HepG2 (cell line): ENCODE measurements around the gene IGLL1. TPM values are rescaled to one million over a fixed set of nuclear protein-coding genes. Genes with fewer than 3 reads are reported as not detected.

ENCODE experiments used
- ATAC-seq: fragments of 200-7000 bp; cut with Tn5 transposase; 3 replicates; pipeline ENCODE4 v1.9.1; 2020; ENCODE audit warnings: mild to moderate bottlenecking, moderate library complexity
- BruUV-seq: library from RNA; stranded (reverse); fragments of 400-500 nt; replicated peaks from 2 replicates; lab custom pipeline; 2021; lab: Mats Ljungman, UMichigan
- CTCF ChIA-PET: fragments of 300-600 bp; formaldehyde crosslinking; extraction: SDS; loops from one replicate; lab custom pipeline; 2021; ENCODE audit warnings: low total read pairs, inconsistent platforms, low intra/inter-chr PET ratio; lab: Yijun Ruan, JAX
- POLR2A ChIA-PET: fragments of 350-600 bp; sonication (Branson Sonifier 250); formaldehyde crosslinking; loops from one replicate; lab custom pipeline; 2020; ENCODE audit warnings: antibody characterized with exemption, inconsistent platforms; lab: Yijun Ruan, JAX
- DNase-seq: peaks from one replicate; pipeline ENCODE4 v3.0.0-alpha.2; 2015; ENCODE audit warnings: low spot score
- FAIRE-seq: peaks from 3 replicates; lab custom pipeline; 2011; peaks lifted over from hg19 to GRCh38; lab: Jason Lieb, UNC
- H2AFZ ChIP-seq: one replicate; pipeline ENCODE4 v1.6.1; 2011; ENCODE audit warnings: low read length, inconsistent platforms
- H3K27ac ChIP-seq: fragments of 300-600 bp; 3 replicates; pipeline ENCODE4 v1.8.0; 2011; ENCODE audit warnings: mixed run types, mild to moderate bottlenecking, mixed read lengths, low read length, inconsistent platforms; ENCODE audit not compliant: insufficient read depth; ENCODE audit errors: extremely low read length
- H3K27me3 ChIP-seq, 2 experiments: fragments of 200-600 bp in 1 of 2; 2 replicates in 1 of 2; 3 replicates in 1 of 2; pipeline versions ENCODE4 v1.6.0 to v1.8.0; 2011; ENCODE audit warnings: low read length in 2 of 2, mild to moderate bottlenecking in 2 of 2, moderate library complexity in 2 of 2, inconsistent platforms in 1 of 2; ENCODE audit not compliant: insufficient read depth in 2 of 2, control insufficient read depth in 1 of 2
- H3K36me3 ChIP-seq, 2 experiments: fragments of 200-600 bp in 1 of 2; replicated peaks in 1 of 2; 2 replicates in 1 of 2; 3 replicates in 1 of 2; pipeline versions ENCODE4 v1.5.1 to v1.8.0; 2011; ENCODE audit warnings: low read length in 2 of 2, inconsistent platforms in 1 of 2; ENCODE audit not compliant: insufficient read depth in 2 of 2, control insufficient read depth in 1 of 2
- H3K4me1 ChIP-seq: 2 replicates; pipeline ENCODE4 v1.5.1; 2012; ENCODE audit warnings: low read length, inconsistent platforms; ENCODE audit not compliant: insufficient read depth
- H3K4me2 ChIP-seq: 2 replicates; pipeline ENCODE4 v1.6.0; 2011; ENCODE audit warnings: low read depth, low read length, inconsistent platforms
- H3K4me3 ChIP-seq, 3 experiments: fragments of 200-600 bp in 1 of 3; sonication (generic), shearing (Covaris generic) in 1 of 3; replicated peaks in 1 of 3; 2 replicates each; pipeline ENCODE4 v1.5.1; 2011 to 2016; ENCODE audit warnings: low read length in 3 of 3, inconsistent platforms in 2 of 3, low read depth in 2 of 3, mild to moderate bottlenecking in 2 of 3, control low read depth in 1 of 3, mixed read lengths in 1 of 3; ENCODE audit not compliant: insufficient read depth in 1 of 3
- H3K79me2 ChIP-seq: one replicate; pipeline ENCODE4 v1.6.1; 2011; ENCODE audit warnings: low read length, inconsistent platforms; ENCODE audit not compliant: insufficient read depth
- H3K9ac ChIP-seq: 2 replicates; pipeline ENCODE4 v1.6.0; 2011; ENCODE audit warnings: mild to moderate bottlenecking, low read depth, low read length, inconsistent platforms; ENCODE audit not compliant: insufficient read depth
- H3K9me3 ChIP-seq: 2 replicates; pipeline ENCODE4 v1.5.1; 2012; ENCODE audit warnings: mild to moderate bottlenecking, low read length
- H4K20me1 ChIP-seq: 2 replicates; pipeline ENCODE4 v1.6.0; 2011; ENCODE audit warnings: inconsistent platforms, mild to moderate bottlenecking, low read length, moderate library complexity; ENCODE audit not compliant: insufficient read depth
- DZIP1 ChIP-seq: sonication (generic); formaldehyde crosslinking; IDR thresholded peaks from 2 replicates; pipeline ENCODE4 v1.5.0; 2020; ENCODE audit warnings: mild to moderate bottlenecking, missing genetic modification reagents
- EP300 ChIP-seq, 3 experiments: sonication (generic) in 1 of 3; formaldehyde crosslinking in 1 of 3; IDR thresholded peaks; 2 replicates each; pipeline versions ENCODE4 v1.5.1 to v1.6.1; 2011 to 2020; ENCODE audit warnings: low read depth in 2 of 3, low read length in 2 of 3, borderline replicate concordance in 1 of 3, improper control_type of control experiment in 1 of 3, mild to moderate bottlenecking in 1 of 3, missing genetic modification reagents in 1 of 3, moderate library complexity in 1 of 3
- FOXP4 ChIP-seq: sonication (generic); formaldehyde crosslinking; IDR thresholded peaks from 2 replicates; pipeline ENCODE4 v1.4.0; 2020; ENCODE audit warnings: missing genetic modification reagents
- SOX6 ChIP-seq, 2 experiments: fragments of 450-650 bp in 1 of 2; sonication (generic) in 1 of 2; formaldehyde crosslinking in 1 of 2; IDR thresholded peaks; 2 replicates each; pipeline versions ENCODE4 v1.4.0 to v1.6.1; 2017 to 2020; ENCODE audit warnings: antibody characterized with exemption in 1 of 2, mild to moderate bottlenecking in 1 of 2, missing genetic modification reagents in 1 of 2
- TOE1 ChIP-seq: sonication (generic); formaldehyde crosslinking; IDR thresholded peaks from 2 replicates; pipeline ENCODE4 v1.4.0; 2020; ENCODE audit warnings: mild to moderate bottlenecking, missing genetic modification reagents
- ZNF33B ChIP-seq: sonication (generic); formaldehyde crosslinking; IDR thresholded peaks from 2 replicates; pipeline ENCODE4 v1.5.1; 2020; ENCODE audit warnings: mild to moderate bottlenecking, missing genetic modification reagents
- ZNF616 ChIP-seq: sonication (generic); formaldehyde crosslinking; IDR thresholded peaks from 2 replicates; pipeline ENCODE4 v1.5.0; 2020; ENCODE audit warnings: low read depth, mild to moderate bottlenecking, missing genetic modification reagents
- ZNF724P ChIP-seq: sonication (generic); formaldehyde crosslinking; IDR thresholded peaks from 2 replicates; pipeline ENCODE4 v1.8.0; 2022; ENCODE audit warnings: missing genetic modification reagents, borderline replicate concordance
- WGBS: methylation state at CpG from one replicate; pipeline ENCODE4 v1.1.6; 2017; ENCODE audit warnings: low lambda C conversion rate; 5-methylcytosine and 5-hydroxymethylcytosine counted together
- in situ Hi-C: cut with HindIII; loops from 2 replicates; pipeline ENCODE4 v1.10.0; 2017; ENCODE audit warnings: low pct_unique_long_range_greater_than_20kb; ENCODE audit not compliant: extremely low pct_ligation_motif_present
- intact Hi-C: fragments of 100-400 bp; cut with micrococcal nuclease; formaldehyde crosslinking; loops from one replicate; pipeline ENCODE4 v1.10.0; 2022; ENCODE audit not compliant: unreplicated experiment
- polyA plus RNA-seq, 8 experiments: library from polyadenylated mRNA; depleted of rRNA in 3 of 8; stranded (reverse) in 7 of 8; unstranded in 1 of 8; fragments of >200 nt; fragmentation: Illumina TruSeq in 4 of 8; extraction: Trizol in 4 of 8; gene quantifications; 2 replicates each; pipeline versions ENCODE4 v1.2.1 to v1.2.3, GENCODE V29; 2011 to 2016; ENCODE audit warnings: low read depth in 4 of 8, missing spikeins in 1 of 8, mixed read lengths in 1 of 8; ENCODE audit not compliant: insufficient read depth in 1 of 8
- total RNA-seq, 5 experiments: library from RNA; depleted of rRNA; stranded (reverse); fragments of >200 nt; fragmentation: Illumina TruSeq; extraction: Trizol; gene quantifications; 2 replicates each; pipeline ENCODE4 v1.2.3, GENCODE V29; 2016; ENCODE audit warnings: low read depth in 1 of 5

The IGLL1 gene
- total and polyA plus RNA-seq, 2 of the 13 experiments (the other 11 are each of a cell fraction or from before 2014, with no cell fraction given) = not detected

GRCh38 chr22:23533771-23534191 lies 46.3 kb downstream of the IGLL1 start:
- TF ChIP-seq TOE1 (no peak), DZIP1 (CRISPR knock-in tag) (no peak), FOXP4 (no peak), ZNF616 (CRISPR knock-in tag) (no peak), ZNF724P (no peak), ZNF33B (CRISPR knock-in tag) (no peak), SOX6 (IDR thresholded peaks at IDR 0.05) (no peak), SOX6 (CRISPR knock-in tag; IDR thresholded peaks at IDR 0.05) (no peak), EP300 (IDR thresholded peaks at IDR 0.05; ENCODE audit: low read depth in 2 of 2, low read length in 2 of 2) (no peak), EP300 (CRISPR knock-in tag; IDR thresholded peaks at IDR 0.05; ENCODE audit: borderline replicate concordance) (no peak)
- no peaks in the 10 kb centered on the region for H3K9me3 ChIP-seq
- H3K4me3 ChIP-seq = no peak overlapping the region
- peaks cover 91% of the 10 kb centered on the region for H3K4me1 ChIP-seq
- in situ Hi-C loops (no loop called here), intact Hi-C loops (no loop called here)
- BruUV-seq = no TSS peak
- peak overlapping the region; percentile 17 for H3K27ac ChIP-seq
- ChIA-PET CTCF (no interaction called here), POLR2A (no interaction called here)
- no peak overlapping the region for H2AFZ ChIP-seq
- H3K36me3 ChIP-seq = no peaks in the 10 kb centered on the region
- no peak for FAIRE-seq
- no peak overlapping the region for H3K9ac ChIP-seq
- WGBS = 87% methylated on average over 8 of the region's 8 CpGs
- no peaks in the 10 kb centered on the region for H3K79me2 ChIP-seq
- no peak for DNase-seq
- no peaks in the 10 kb centered on the region for H4K20me1 ChIP-seq
- H3K27me3 ChIP-seq = no peaks in the 10 kb centered on the region
- ATAC-seq = no peak
- H3K4me2 ChIP-seq = no peak overlapping the region
